Hepatocyte (in vitro differentiated cells): ENCODE measurements around the gene CPNE4.
"Not testable (repeated sequence)": the region's sequence is repeated elsewhere in the genome, so short reads cannot be mapped to it uniquely, and the experiment has no call there.

Source experiments
- CTCF ChIP-seq: fragments of 200-600 bp; sonication (generic); IDR thresholded peaks from 2 replicates; pipeline ENCODE4 v1.5.1; 2016; ENCODE audit warnings: antibody characterized with exemption, mild to moderate bottlenecking; ENCODE audit not compliant: poor library complexity
- EZH2 ChIP-seq: fragments of 200-600 bp; sonication (generic); IDR thresholded peaks from 2 replicates; pipeline ENCODE4 v1.6.1; 2016; ENCODE audit warnings: antibody characterized with exemption, mild to moderate bottlenecking, borderline replicate concordance

GRCh38 chr3:132044874-132045273 lies 10.1 kb upstream of the CPNE4 start:
- TF ChIP-seq CTCF, EZH2: not testable (repeated sequence)
